Measurements from ENCODE around the gene SLC26A5. TPM values are rescaled to one million over a fixed set of nuclear protein-coding genes. Genes with fewer than 3 reads are reported as not detected.

SLC26A5 gene
- total and polyA plus RNA-seq, 2 donors (not counting 1 experiment from before 2014, with no cell fraction given): not detected

- ChIA-PET CTCF (no interaction called here), POLR2A (no interaction called here)
- Histone ChIP-seq H3K36me3 (replicated peaks in 1 of 2; ENCODE audit: control extremely low read depth in 1 of 2, control insufficient read depth in 1 of 2, extremely low read depth in 1 of 2, insufficient read depth in 2 of 2, low read length in 1 of 2) (no peaks in the 10 kb centered on the region), H3K9ac (ENCODE audit: low read length) (no peak overlapping the region), H3K27me3 (replicated peaks in 1 of 4; ENCODE audit: control extremely low read depth in 1 of 4, control insufficient read depth in 3 of 4, insufficient read depth in 4 of 4, low read length in 3 of 4) (no peaks in the 10 kb centered on the region), H4K20me1 (ENCODE audit: control insufficient read depth, insufficient read depth, low read length, poor library complexity, severe bottlenecking) (no peaks in the 10 kb centered on the region), H3K4me2 (replicated peaks; ENCODE audit: low read depth, low read length, poor library complexity, severe bottlenecking) (no peak overlapping the region), H3K79me2 (ENCODE audit: control insufficient read depth, insufficient read depth, low read length) (no peaks in the 10 kb centered on the region), H3K4me1 (ENCODE audit: control insufficient read depth in 2 of 2, insufficient read depth in 2 of 2, low read length in 2 of 2) (no peaks in the 10 kb centered on the region), H2AFZ (ENCODE audit: insufficient read depth, low read depth, low read length, poor library complexity, severe bottlenecking) (no peak overlapping the region), H3K4me3 (ENCODE audit: control extremely low read depth in 1 of 5, extremely low read depth in 1 of 5, insufficient read depth in 1 of 5, low read depth in 2 of 5, low read length in 4 of 5) (no peak overlapping the region), H3K27ac (ENCODE audit: low read length in 2 of 2) (no peak overlapping the region), H3K9me3 (ENCODE audit: control extremely low read depth in 1 of 3, control insufficient read depth in 2 of 3, insufficient read depth in 1 of 3, low read length in 2 of 3) (no peaks in the 10 kb centered on the region)
- DNase-seq (no peak), ATAC-seq (ENCODE audit: low read depth) (no peak)
- 100% methylated on average over 2 of the region's 4 CpGs for WGBS (ENCODE audit: insufficient coverage)
- Mint-ChIP-seq H3K27me3 (peaks cover 20% of the 10 kb centered on the region), H3K4me1 (no peaks in the 10 kb centered on the region), H3K27ac (no peak overlapping the region), H3K4me3 (no peak overlapping the region), H3K9me3 (ENCODE audit: insufficient read depth) (no peaks in the 10 kb centered on the region)
- intact Hi-C loops (cut with micrococcal nuclease): no loop called here
- TF ChIP-seq, protein P1, sequence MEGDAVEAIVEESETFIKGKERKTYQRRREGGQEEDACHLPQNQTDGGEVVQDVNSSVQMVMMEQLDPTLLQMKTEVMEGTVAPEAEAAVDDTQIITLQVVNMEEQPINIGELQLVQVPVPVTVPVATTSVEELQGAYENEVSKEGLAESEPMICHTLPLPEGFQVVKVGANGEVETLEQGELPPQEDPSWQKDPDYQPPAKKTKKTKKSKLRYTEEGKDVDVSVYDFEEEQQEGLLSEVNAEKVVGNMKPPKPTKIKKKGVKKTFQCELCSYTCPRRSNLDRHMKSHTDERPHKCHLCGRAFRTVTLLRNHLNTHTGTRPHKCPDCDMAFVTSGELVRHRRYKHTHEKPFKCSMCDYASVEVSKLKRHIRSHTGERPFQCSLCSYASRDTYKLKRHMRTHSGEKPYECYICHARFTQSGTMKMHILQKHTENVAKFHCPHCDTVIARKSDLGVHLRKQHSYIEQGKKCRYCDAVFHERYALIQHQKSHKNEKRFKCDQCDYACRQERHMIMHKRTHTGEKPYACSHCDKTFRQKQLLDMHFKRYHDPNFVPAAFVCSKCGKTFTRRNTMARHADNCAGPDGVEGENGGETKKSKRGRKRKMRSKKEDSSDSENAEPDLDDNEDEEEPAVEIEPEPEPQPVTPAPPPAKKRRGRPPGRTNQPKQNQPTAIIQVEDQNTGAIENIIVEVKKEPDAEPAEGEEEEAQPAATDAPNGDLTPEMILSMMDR (IDR thresholded peaks at IDR 0.05): no peak
- no peak for TF ChIP-seq EZH2 (IDR thresholded peaks at IDR 0.05; ENCODE audit: borderline replicate concordance, insufficient read depth, low read depth, low read length, poor library complexity, severe bottlenecking)
Measured at GRCh38 chr7:103388469-103389140, 57.4 kb downstream of the SLC26A5 start.

DNA sequence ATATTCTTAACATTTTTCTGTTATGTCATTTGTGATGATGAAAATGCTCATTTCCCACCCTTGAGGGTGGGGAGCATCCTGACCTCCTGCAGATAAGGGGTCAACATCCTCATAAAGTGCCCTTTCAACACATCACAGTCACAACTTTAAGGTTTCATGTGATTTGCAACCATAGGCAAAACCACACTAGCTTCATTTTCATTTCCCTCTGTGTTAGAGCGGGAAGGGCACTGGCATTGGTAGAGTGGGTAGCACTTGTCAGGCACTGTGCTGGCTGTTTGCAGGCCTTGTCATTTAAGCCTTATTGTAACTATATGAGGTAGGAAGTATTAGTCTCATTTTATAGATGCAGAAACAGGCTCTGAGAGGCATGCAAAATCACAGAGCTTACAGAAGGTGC lies 58.8 kb downstream of the SLC26A5 start:
- H3K4me3 Mint-ChIP-seq: no peak overlapping the region
- H3K27me3 Mint-ChIP-seq: peaks cover 20% of the 10 kb centered on the region
- H3K27ac Mint-ChIP-seq: no peak overlapping the region
- H4K20me1 ChIP-seq (ENCODE audit: control insufficient read depth, insufficient read depth, low read length, poor library complexity, severe bottlenecking): no peaks in the 10 kb centered on the region
- no peak overlapping the region for H3K9ac ChIP-seq (ENCODE audit: low read length)
- no peaks in the 10 kb centered on the region for H3K27me3 ChIP-seq (replicated peaks in 1 of 4; ENCODE audit: control extremely low read depth in 1 of 4, control insufficient read depth in 3 of 4, insufficient read depth in 4 of 4, low read length in 3 of 4)
- H3K79me2 ChIP-seq (ENCODE audit: control insufficient read depth, insufficient read depth, low read length): no peaks in the 10 kb centered on the region
- H3K4me2 ChIP-seq (replicated peaks; ENCODE audit: low read depth, low read length, poor library complexity, severe bottlenecking): no peak overlapping the region
- no peak overlapping the region for H2AFZ ChIP-seq (ENCODE audit: insufficient read depth, low read depth, low read length, poor library complexity, severe bottlenecking)
- H3K4me1 Mint-ChIP-seq: no peaks in the 10 kb centered on the region
- no peaks in the 10 kb centered on the region for H3K9me3 ChIP-seq (ENCODE audit: control extremely low read depth in 1 of 3, control insufficient read depth in 2 of 3, insufficient read depth in 1 of 3, low read length in 2 of 3)
- no peak overlapping the region for H3K27ac ChIP-seq (ENCODE audit: low read length in 2 of 2)
- no peaks in the 10 kb centered on the region for H3K9me3 Mint-ChIP-seq (ENCODE audit: insufficient read depth)
- ChIA-PET CTCF (no interaction called here), POLR2A (no interaction called here)
- no peak for ATAC-seq (ENCODE audit: low read depth)
- no peak overlapping the region for H3K4me3 ChIP-seq (ENCODE audit: control extremely low read depth in 1 of 5, extremely low read depth in 1 of 5, insufficient read depth in 1 of 5, low read depth in 2 of 5, low read length in 4 of 5)
- no peak for TF ChIP-seq EZH2 (IDR thresholded peaks at IDR 0.05; ENCODE audit: borderline replicate concordance, insufficient read depth, low read depth, low read length, poor library complexity, severe bottlenecking)
- TF ChIP-seq, protein P1 (IDR thresholded peaks at IDR 0.05): no peak
- no peaks in the 10 kb centered on the region for H3K36me3 ChIP-seq (replicated peaks in 1 of 2; ENCODE audit: control extremely low read depth in 1 of 2, control insufficient read depth in 1 of 2, extremely low read depth in 1 of 2, insufficient read depth in 2 of 2, low read length in 1 of 2)
- intact Hi-C loops (cut with micrococcal nuclease): no loop called here
- DNase-seq: no peak
- no peaks in the 10 kb centered on the region for H3K4me1 ChIP-seq (ENCODE audit: control insufficient read depth in 2 of 2, insufficient read depth in 2 of 2, low read length in 2 of 2)
- 83% methylated on average over 1 of the region's 1 CpG for WGBS (ENCODE audit: insufficient coverage)

Measured in B cell (primary cell).